Astrocyte (in vitro differentiated cells and primary cell): ENCODE measurements around the gene DNAH17.

Source experiments
- CTCF ChIP-seq: IDR thresholded peaks from 2 replicates; pipeline ENCODE4 v1.5.1; 2011; ENCODE audit warnings: low read depth, mild to moderate bottlenecking, inconsistent platforms, low read length, moderate library complexity; ENCODE audit not compliant: insufficient read depth
- EZH2 ChIP-seq: IDR thresholded peaks from 2 replicates; pipeline ENCODE4 v1.6.1; 2012; ENCODE audit warnings: mild to moderate bottlenecking, low read length, inconsistent platforms; ENCODE audit not compliant: insufficient read depth

GRCh38 chr17:78589031-78589675 is 12.0 kb upstream of the DNAH17 start:
- no peak for TF ChIP-seq CTCF
- no peak for TF ChIP-seq EZH2
